ENCODE data around the gene ATP6V0A1. TPM values are rescaled to one million over a fixed set of nuclear protein-coding genes. Genes with fewer than 3 reads are reported as not detected.
"Not testable (repeated sequence)": the region's sequence is repeated elsewhere in the genome, so short reads cannot be mapped to it uniquely, and the experiment has no call there.

The ATP6V0A1 gene
- total and polyA plus RNA-seq, 4 donors: 44.4 to 203 (median 74.5) TPM

DNA sequence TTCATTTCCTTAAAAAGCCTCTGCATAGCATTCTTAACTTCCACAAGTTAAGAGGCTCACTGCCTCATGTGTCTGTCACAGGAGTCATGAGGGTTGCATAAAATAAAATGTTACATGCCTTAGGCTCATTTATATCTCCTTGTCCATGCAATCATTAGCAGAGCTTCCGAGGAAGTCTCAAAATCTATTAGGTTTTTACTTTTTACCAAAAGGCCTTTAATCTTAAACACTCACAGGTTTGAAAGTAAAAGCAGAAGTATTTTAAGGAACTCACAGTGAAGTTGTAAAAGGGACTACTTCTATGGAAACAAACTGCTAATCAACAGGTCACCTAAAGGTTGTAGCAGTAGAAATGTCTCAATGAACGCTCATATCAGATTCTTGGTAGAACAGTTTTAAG lies 5.2 kb upstream of the ATP6V0A1 start:
- no peaks in the 10 kb centered on the region for H3K36me3 ChIP-seq (ENCODE audit: control insufficient read depth in 4 of 4, insufficient read depth in 4 of 4, low read length in 4 of 4)
- 31 to 58% methylated on average over 2 of the region's 2 CpGs for WGBS, 2 donors

DNA sequence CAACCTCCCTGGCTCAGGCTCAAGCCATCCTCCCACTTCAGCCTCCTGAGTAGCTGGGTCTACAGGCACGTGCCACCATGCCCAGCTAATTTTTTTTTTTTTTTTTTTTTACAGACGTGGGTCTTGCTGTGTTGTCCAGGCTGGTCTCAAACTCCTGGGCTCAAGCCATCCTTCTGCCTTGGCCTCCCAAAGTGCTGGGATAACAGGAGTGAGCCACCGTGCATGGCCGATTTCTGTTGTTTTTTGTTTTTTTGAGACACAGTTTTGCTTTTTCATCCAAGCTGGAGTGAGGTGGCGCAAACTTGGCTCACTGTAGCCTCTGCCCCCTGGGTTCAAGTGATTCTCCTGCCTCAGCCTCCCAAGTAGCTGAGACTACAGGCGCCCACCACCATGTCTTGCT lies 3.7 kb upstream of the ATP6V0A1 start:
- 92 to 94% methylated on average over 6 of the region's 6 CpGs for WGBS, 2 donors
- H3K36me3 ChIP-seq (ENCODE audit: control insufficient read depth in 4 of 4, insufficient read depth in 4 of 4, low read length in 4 of 4); ATAC-seq (ENCODE audit: insufficient read depth, low FRiP score); H3K9ac ChIP-seq (ENCODE audit: insufficient read depth in 1 of 2, low read length in 2 of 2); H3K27me3 ChIP-seq (ENCODE audit: control insufficient read depth in 3 of 3, insufficient read depth in 3 of 3, low read length in 2 of 3); H3K27ac ChIP-seq (ENCODE audit: low read depth in 1 of 2, low read length in 1 of 2); DNase-seq; H3K4me3 ChIP-seq; H3K9me3 ChIP-seq (ENCODE audit: control insufficient read depth in 4 of 4, insufficient read depth in 3 of 4, low read length in 3 of 4): not testable (repeated sequence)
- peaks cover 2 to 27% (median 8%) of the 10 kb centered on the region in 5 donors for H3K4me1 ChIP-seq (ENCODE audit: control insufficient read depth in 5 of 5, insufficient read depth in 5 of 5, low read length in 5 of 5)

More for the DNA sequence above, 5.2 kb upstream of the ATP6V0A1 start:
- TF ChIP-seq, protein P1, sequence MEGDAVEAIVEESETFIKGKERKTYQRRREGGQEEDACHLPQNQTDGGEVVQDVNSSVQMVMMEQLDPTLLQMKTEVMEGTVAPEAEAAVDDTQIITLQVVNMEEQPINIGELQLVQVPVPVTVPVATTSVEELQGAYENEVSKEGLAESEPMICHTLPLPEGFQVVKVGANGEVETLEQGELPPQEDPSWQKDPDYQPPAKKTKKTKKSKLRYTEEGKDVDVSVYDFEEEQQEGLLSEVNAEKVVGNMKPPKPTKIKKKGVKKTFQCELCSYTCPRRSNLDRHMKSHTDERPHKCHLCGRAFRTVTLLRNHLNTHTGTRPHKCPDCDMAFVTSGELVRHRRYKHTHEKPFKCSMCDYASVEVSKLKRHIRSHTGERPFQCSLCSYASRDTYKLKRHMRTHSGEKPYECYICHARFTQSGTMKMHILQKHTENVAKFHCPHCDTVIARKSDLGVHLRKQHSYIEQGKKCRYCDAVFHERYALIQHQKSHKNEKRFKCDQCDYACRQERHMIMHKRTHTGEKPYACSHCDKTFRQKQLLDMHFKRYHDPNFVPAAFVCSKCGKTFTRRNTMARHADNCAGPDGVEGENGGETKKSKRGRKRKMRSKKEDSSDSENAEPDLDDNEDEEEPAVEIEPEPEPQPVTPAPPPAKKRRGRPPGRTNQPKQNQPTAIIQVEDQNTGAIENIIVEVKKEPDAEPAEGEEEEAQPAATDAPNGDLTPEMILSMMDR (IDR thresholded peaks at IDR 0.05; ENCODE audit: control extremely low read depth, extremely low read depth): no peak
- Histone ChIP-seq H3K9ac (ENCODE audit: insufficient read depth in 1 of 2, low read length in 2 of 2) (no peak overlapping the region), H3K4me3 (no peak overlapping the region), H3K4me1 (ENCODE audit: control insufficient read depth in 5 of 5, insufficient read depth in 5 of 5, low read length in 5 of 5) (peaks cover 2 to 20% (median 7%) of the 10 kb centered on the region in 5 donors), H3K27me3 (ENCODE audit: control insufficient read depth in 3 of 3, insufficient read depth in 3 of 3, low read length in 2 of 3) (no peaks in the 10 kb centered on the region), H3K9me3 (ENCODE audit: control insufficient read depth in 4 of 4, insufficient read depth in 3 of 4, low read length in 3 of 4) (no peaks in the 10 kb centered on the region), H3K27ac (ENCODE audit: low read depth in 1 of 2, low read length in 1 of 2) (no peak overlapping the region)
- ATAC-seq (ENCODE audit: insufficient read depth, low FRiP score): no peak
- DNase-seq: no peak

DNA sequence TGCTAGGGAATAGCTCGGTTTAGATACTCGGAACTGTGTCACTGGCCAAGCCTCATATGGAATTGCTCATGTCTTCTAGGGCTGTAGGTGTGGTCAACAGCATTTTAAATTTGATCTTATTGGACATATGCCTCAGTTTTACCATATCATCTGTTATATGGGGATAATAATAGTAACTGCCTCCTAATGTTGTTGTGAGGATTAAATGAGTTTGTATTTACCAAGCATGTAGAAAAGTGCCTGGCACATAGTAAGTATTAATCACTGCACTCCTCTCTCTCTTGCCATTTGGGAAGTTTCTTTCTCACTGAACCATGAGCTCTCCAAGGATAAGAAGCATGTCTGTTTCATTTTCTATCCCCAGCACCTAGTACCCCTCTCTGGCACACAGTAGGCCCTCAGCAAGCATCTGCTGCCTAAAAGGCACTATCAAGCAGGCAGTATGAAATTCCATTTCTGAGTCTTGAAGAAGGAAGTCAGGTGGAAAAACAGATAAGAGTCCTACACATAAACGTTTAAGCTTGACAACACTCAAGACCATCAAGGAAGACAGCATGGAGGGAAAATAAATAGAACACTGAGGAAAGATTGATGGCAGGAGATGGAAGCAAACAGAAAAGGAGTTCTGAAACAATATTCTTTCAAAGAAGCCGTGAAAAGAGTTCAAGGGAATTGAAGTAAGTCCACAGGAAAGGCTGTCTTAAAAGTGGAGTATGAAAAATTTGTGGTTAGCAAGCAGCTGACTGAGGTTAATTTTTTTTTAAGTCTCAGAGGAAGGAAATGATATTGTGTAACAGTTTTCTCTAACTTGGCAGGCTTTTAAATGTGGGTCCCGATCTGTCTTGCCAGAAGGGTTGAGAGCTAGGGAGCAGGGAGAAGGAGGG lies 2.2 kb upstream of the ATP6V0A1 start:
- peak in 2 of 3 donors; percentile 86 to 92 for DNase-seq
- H3K4me1 ChIP-seq (ENCODE audit: control insufficient read depth in 5 of 5, insufficient read depth in 5 of 5, low read length in 5 of 5): peaks cover 2 to 32% (median 14%) of the 10 kb centered on the region in 5 donors
- ATAC-seq (ENCODE audit: insufficient read depth, low FRiP score): no peak

More for the DNA sequence above, 2.2 kb upstream of the ATP6V0A1 start:
- Histone ChIP-seq H3K27me3 (ENCODE audit: control insufficient read depth in 3 of 3, insufficient read depth in 3 of 3, low read length in 2 of 3) (no peaks in the 10 kb centered on the region), H3K9ac (ENCODE audit: insufficient read depth in 1 of 2, low read length in 2 of 2) (peak overlapping the region in 1 of 2 donors; percentile 47), H3K4me3 (no peak overlapping the region), H3K36me3 (ENCODE audit: control insufficient read depth in 4 of 4, insufficient read depth in 4 of 4, low read length in 4 of 4) (peaks cover 0 to 4% (median under 1%) of the 10 kb centered on the region in 4 donors), H3K27ac (ENCODE audit: low read depth in 1 of 2, low read length in 1 of 2) (peak overlapping the region; percentile 88 to 93), H3K9me3 (ENCODE audit: control insufficient read depth in 4 of 4, insufficient read depth in 3 of 4, low read length in 3 of 4) (no peaks in the 10 kb centered on the region)
- TF ChIP-seq, protein P1 (IDR thresholded peaks at IDR 0.05; ENCODE audit: control extremely low read depth, extremely low read depth): no peak
- 38 to 39% methylated on average over 5 of the region's 5 CpGs for WGBS, 2 donors
